Neural cell (in vitro differentiated cells): ENCODE results near the gene TPRG1L.

Experiments used
- EP300 ChIP-seq: fragments of 450-650 bp; conservative IDR thresholded peaks from 2 replicates; pipeline ENCODE4 v1.6.1; 2014; ENCODE audit warnings: antibody characterized with exemption, mild to moderate bottlenecking, moderate library complexity; ENCODE audit not compliant: poor library complexity, severe bottlenecking
- EZH2 ChIP-seq: fragments of 200-600, 300-800 bp; shearing (Covaris generic), sonication (generic); IDR thresholded peaks from 2 replicates; pipeline ENCODE4 v1.6.1; 2014; ENCODE audit warnings: antibody characterized with exemption, low read length, borderline replicate concordance, mild to moderate bottlenecking; ENCODE audit not compliant: insufficient read depth, poor library complexity, severe bottlenecking
- POLR2AphosphoS5 ChIP-seq: IDR thresholded peaks from 2 replicates; pipeline ENCODE4 v1.6.1; 2012
- RAD21 ChIP-seq: fragments of 450-650 bp; conservative IDR thresholded peaks from 2 replicates; pipeline ENCODE4 v1.6.1; 2014; ENCODE audit warnings: antibody characterized with exemption, mild to moderate bottlenecking, moderate library complexity
- SMC3 ChIP-seq: fragments of 450-650 bp; conservative IDR thresholded peaks from 2 replicates; pipeline ENCODE4 v1.6.1; 2014; ENCODE audit warnings: antibody characterized with exemption, mild to moderate bottlenecking, moderate library complexity; ENCODE audit not compliant: poor library complexity
- TAF1 ChIP-seq: IDR thresholded peaks from 2 replicates; pipeline ENCODE4 v1.6.1; 2012; ENCODE audit warnings: low read depth
- TF ChIP-seq, protein P1 (sequence below): fragments of 450-650 bp; IDR thresholded peaks from 2 replicates; pipeline ENCODE4 v1.5.1; 2014; ENCODE audit warnings: antibody characterized with exemption, mild to moderate bottlenecking, moderate library complexity; ENCODE audit not compliant: poor library complexity, severe bottlenecking
- TF ChIP-seq, protein P2 (sequence below): IDR thresholded peaks from 2 replicates; pipeline ENCODE4 v1.6.1; 2012; ENCODE audit warnings: borderline replicate concordance

DNA sequence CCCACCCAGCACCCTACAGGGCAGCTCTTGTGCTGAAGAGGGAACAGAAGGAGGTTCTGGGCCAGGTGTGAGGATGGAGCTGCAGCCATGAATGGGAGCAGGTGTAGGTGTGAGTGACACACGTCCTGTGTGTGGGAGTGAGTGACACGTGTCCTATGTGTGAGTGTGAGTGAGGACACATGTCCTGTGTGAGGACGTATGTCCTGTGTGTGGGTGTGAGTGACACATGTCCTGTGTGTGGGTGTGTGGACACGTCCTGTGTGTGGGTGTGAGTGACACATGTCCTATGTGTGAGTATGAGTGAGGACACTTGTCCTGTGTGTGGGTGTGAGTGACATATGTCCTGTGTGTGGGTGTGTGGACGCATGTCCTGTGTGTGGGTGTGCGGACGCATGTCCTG is 39.9 kb upstream of the TPRG1L start:
- TF ChIP-seq, protein P1, sequence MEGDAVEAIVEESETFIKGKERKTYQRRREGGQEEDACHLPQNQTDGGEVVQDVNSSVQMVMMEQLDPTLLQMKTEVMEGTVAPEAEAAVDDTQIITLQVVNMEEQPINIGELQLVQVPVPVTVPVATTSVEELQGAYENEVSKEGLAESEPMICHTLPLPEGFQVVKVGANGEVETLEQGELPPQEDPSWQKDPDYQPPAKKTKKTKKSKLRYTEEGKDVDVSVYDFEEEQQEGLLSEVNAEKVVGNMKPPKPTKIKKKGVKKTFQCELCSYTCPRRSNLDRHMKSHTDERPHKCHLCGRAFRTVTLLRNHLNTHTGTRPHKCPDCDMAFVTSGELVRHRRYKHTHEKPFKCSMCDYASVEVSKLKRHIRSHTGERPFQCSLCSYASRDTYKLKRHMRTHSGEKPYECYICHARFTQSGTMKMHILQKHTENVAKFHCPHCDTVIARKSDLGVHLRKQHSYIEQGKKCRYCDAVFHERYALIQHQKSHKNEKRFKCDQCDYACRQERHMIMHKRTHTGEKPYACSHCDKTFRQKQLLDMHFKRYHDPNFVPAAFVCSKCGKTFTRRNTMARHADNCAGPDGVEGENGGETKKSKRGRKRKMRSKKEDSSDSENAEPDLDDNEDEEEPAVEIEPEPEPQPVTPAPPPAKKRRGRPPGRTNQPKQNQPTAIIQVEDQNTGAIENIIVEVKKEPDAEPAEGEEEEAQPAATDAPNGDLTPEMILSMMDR: no peak
- TF ChIP-seq, protein P2, sequence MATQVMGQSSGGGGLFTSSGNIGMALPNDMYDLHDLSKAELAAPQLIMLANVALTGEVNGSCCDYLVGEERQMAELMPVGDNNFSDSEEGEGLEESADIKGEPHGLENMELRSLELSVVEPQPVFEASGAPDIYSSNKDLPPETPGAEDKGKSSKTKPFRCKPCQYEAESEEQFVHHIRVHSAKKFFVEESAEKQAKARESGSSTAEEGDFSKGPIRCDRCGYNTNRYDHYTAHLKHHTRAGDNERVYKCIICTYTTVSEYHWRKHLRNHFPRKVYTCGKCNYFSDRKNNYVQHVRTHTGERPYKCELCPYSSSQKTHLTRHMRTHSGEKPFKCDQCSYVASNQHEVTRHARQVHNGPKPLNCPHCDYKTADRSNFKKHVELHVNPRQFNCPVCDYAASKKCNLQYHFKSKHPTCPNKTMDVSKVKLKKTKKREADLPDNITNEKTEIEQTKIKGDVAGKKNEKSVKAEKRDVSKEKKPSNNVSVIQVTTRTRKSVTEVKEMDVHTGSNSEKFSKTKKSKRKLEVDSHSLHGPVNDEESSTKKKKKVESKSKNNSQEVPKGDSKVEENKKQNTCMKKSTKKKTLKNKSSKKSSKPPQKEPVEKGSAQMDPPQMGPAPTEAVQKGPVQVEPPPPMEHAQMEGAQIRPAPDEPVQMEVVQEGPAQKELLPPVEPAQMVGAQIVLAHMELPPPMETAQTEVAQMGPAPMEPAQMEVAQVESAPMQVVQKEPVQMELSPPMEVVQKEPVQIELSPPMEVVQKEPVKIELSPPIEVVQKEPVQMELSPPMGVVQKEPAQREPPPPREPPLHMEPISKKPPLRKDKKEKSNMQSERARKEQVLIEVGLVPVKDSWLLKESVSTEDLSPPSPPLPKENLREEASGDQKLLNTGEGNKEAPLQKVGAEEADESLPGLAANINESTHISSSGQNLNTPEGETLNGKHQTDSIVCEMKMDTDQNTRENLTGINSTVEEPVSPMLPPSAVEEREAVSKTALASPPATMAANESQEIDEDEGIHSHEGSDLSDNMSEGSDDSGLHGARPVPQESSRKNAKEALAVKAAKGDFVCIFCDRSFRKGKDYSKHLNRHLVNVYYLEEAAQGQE: no peak
- no peak for TF ChIP-seq POLR2AphosphoS5
- TF ChIP-seq TAF1: no peak
- TF ChIP-seq RAD21: no peak
- no peak for TF ChIP-seq EZH2
- no peak for TF ChIP-seq EP300
- no peak for TF ChIP-seq SMC3
